GM21723 (cell line): ENCODE results near the gene ARL4D.
"Not testable (repeated sequence)": the region's sequence is repeated elsewhere in the genome, so short reads cannot be mapped to it uniquely, and the experiment has no call there.

Experiments
- ATAC-seq: cut with Tn5 transposase; IDR thresholded peaks from one replicate; pipeline ENCODE4 v1.9.1; 2021; ENCODE audit warnings: mild to moderate bottlenecking, moderate library complexity; ENCODE audit not compliant: unreplicated experiment

ARL4D gene

GRCh38 chr17:43368740-43369506 is 29.9 kb upstream of the ARL4D start:
- ATAC-seq, result peak; percentile 25

GRCh38 chr17:43369986-43370385 is 28.8 kb upstream of the ARL4D start:
- no peak for ATAC-seq

- ATAC-seq, result no peak
Observed at GRCh38 chr17:43371227-43371821, 27.5 kb upstream of the ARL4D start.

DNA sequence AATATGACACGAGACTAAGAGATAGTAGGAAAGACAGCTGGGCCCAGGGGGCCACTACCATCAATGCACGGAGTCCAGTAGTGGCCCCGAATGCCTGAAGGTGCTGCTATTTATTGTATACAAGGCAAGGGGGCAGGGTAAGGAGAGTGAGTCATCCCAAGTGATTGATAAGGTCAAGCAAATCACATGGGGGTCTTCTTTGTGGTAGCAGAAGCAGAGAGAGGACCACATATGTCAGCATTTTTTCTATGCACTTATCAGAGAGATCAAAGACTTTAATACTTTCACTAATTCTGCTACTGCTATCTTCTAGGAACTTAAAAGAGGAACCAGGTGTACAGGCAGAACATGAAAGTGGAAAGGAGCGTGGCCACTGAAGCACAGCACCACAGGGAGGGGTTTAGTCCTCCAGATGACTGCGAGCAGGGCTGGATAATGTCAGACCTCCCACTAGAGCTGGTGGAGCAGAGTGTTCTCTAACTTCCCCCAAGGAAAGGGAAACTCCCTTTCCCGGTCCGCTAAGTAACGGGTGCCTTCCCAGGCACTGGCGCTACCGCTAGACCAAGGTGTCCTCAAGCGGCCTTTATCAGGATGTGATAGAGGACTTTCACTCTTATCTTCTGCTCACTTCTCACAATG is 26.4 kb upstream of the ARL4D start:
- ATAC-seq, result peak; percentile 38

DNA sequence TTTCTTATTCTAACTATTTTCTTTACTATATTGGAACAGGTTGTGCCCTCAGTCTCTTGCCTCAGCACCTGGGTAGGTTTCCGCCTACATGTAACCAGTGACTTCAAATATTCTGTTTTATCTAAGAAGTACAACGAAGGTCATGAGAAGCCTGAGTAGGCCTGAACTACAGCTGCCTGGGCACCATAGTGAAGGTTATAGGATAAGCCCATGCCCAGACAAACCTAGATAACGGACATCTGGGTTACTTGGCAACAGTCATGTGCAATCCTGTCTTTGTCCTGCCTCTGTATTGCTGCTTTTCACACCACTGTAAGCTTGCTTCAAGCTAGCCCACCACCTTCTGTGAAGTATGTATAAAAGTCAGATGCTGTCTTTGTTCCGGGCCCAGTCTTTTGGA is 25.4 kb upstream of the ARL4D start:
- no peak for ATAC-seq

DNA sequence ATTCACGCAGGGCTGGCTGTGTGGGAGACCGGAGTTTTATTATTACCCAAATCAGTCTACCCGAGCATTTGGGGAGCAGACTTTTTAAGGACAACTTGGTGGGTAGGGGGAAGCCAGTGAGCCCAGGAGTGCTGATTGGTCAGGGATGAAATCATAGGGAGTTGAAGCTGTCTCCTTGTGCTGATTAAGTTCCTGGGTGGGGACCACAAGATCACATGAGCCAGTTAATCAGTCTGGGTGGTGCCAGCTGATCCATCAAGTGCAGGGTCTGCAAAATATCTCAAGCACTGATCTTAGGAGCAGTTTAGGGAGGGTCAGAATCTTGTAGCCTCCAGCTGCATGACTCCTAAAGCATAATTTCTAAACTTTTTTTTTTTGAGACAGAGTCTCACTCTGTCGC is 22.9 kb upstream of the ARL4D start:
- not testable (repeated sequence) for ATAC-seq

- no peak for ATAC-seq
Observed at GRCh38 chr17:43377056-43377810, 21.6 kb upstream of the ARL4D start.

DNA sequence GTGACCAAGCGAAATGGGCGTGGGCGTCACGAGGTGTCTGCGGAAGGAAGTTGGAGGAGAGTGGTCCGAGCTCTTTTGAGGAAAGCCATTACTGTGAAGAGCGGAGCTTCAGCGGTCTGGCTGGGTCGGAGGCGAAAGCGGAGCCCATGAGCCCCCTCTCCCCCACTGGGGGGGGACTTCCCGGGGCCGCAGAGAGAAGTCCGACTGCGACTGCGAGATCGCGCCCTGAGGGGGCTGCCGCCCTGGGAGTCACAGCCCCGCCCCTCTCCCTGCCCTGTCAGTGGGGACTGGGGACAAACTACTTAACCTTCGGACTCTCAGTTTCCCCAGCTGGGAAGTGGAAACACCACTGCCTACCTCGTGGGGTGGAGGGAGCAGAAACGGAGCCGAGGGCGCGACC is 20.0 kb upstream of the ARL4D start:
- ATAC-seq, result no peak

DNA sequence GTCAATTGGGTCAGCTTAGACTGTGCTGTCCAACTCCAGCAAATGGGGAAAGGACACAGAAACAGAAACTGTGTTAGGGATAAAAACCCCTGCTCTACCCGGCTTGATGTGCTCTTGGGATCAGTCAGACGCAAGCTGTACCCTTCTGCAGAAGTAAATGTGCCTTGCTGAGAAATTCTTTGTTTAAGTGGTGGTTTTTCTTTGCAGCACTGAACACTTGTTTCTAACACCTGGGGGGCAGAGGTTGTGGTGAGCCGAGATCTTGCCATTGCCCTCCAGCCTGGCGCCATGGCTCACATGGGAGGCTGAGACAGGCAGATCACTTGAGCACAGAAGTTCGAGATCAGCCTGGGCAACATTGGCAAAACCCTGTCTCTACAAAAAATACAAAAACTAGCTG is 18.5 kb upstream of the ARL4D start:
- ATAC-seq, result no peak

GRCh38 chr17:43381204-43381603 is 17.6 kb upstream of the ARL4D start:
- ATAC-seq, result no peak

DNA sequence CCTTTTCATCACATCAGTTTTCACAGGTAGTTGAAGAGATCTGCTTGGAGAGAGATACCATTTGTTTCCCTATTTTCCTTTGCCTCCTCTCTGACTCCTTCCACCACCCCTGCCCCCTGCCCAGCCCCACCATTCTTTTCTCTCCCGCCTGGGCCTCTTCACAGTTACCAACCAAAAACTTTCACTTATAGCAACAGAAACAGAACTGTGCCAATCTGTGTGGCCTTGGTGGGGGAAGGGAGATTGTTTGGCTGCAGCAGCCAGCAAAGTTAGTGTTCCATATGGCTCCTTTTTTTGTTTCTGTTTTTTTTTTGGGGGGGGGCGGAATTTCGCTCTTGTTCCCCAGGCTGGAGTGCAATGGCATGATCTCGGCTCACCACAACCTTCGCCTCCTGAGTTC is 17.2 kb upstream of the ARL4D start:
- ATAC-seq, result no peak

DNA sequence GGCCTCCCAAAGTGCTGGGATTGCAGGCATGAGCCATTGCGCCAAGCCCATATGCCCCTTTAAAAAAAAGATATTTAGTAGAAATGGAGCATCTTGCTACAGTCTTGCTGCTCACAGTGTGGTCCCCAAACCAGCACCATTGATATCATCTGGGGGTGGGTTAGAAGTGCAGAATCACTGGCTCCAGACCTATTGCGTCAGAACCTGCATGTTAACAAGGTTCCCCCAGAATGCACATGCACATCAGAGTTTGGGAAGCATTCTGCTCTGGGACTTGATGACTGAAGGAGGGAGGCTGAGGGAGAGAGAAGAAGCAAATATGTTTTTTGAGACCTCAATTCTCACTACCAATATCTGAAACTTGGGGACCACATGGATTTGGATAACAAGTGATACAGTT is 16.0 kb upstream of the ARL4D start:
- no peak for ATAC-seq

DNA sequence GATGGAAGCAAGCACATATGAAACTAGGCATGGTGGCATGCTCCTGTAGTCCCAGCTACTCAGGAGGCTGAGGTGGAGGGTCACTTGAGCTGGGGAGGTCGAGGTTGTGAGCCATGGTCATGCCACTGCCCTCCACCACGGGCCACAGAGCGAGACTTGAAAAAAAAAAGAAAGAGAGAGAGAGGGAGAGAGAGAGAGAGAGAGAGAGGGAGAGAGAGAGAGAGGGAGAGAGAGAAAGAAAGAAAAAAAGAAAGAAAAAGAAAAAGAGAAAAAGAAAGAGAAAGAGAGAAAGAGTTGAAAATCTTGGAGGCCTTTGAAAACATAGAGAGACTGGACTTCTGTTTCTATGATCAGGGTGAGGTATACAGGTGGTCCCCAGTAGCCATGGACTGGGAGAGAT is 15.4 kb upstream of the ARL4D start:
- no peak for ATAC-seq

GRCh38 chr17:43383826-43384475 is 14.8 kb upstream of the ARL4D start:
- no peak for ATAC-seq

- ATAC-seq, result no peak
Observed at GRCh38 chr17:43384476-43384862, 14.3 kb upstream of the ARL4D start.

DNA sequence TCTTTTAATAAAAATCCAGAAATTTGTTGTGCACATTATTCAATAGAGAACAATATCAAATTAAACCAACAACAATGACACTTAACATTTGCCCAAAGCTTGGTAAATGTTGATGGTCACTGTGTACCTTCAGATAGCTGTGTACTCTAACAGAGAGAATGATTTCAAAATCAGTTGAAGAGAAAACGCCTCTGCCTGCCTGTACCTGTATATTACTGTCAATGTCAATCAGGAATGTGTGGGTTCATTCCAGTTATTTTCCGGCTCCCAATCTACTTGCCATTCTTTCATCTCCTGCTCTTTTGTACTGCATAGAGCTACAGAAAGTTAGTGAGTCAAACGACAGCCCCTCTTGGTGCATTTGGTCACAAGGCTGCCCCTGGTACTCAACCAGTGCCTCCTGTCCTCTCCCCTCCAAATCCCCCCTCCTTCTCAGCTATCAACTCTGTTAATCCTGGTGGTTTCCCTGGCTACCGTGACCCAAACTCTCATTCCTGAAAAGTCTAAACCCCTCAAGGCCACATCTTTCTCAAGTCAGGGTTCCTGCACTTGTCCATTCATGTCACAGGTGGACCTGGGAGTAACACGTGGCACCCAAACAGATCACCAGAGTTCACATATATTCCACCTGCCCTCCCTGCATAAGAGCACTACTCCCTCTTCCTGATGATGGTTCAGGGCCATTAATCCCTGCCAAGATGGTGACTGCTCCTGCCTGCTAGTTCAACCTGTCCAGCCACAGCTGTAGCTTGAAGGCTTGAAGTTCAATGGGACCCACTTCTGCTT is 13.6 kb upstream of the ARL4D start:
- ATAC-seq, result no peak

DNA sequence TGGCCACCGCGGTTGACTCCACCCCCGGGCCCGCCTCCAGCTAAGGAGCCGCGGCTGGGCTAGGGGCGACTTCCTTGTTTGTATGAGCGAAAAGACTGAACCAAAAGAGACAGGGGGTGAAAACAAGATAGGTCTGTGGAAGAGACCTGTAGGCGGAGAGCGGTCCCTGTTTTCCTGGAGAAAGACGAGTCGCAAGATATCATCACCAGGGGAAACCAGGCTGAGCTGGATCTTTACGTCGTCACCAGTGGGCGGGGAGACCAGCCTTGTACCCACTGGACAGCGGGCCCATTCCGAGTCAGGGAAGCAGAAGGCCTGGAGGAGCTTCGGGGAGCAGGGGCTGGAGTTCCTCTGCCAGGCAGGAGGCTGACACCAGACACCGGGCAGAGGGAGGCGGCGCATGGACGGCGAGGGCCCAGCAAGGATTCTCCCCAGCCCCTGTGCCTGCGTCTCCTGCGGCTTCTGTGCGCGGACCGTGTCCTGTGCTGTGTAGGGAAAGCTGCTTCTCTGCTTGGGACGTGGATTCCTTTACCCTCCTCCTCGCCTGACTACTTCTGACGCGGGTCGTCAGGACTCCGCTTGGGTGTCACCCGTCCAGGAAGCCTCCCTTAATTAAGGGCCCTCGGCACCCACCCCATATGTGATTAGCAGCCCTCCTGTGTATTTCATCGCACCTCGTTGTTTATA is 10.3 kb upstream of the ARL4D start:
- peak; percentile 65 for ATAC-seq

DNA sequence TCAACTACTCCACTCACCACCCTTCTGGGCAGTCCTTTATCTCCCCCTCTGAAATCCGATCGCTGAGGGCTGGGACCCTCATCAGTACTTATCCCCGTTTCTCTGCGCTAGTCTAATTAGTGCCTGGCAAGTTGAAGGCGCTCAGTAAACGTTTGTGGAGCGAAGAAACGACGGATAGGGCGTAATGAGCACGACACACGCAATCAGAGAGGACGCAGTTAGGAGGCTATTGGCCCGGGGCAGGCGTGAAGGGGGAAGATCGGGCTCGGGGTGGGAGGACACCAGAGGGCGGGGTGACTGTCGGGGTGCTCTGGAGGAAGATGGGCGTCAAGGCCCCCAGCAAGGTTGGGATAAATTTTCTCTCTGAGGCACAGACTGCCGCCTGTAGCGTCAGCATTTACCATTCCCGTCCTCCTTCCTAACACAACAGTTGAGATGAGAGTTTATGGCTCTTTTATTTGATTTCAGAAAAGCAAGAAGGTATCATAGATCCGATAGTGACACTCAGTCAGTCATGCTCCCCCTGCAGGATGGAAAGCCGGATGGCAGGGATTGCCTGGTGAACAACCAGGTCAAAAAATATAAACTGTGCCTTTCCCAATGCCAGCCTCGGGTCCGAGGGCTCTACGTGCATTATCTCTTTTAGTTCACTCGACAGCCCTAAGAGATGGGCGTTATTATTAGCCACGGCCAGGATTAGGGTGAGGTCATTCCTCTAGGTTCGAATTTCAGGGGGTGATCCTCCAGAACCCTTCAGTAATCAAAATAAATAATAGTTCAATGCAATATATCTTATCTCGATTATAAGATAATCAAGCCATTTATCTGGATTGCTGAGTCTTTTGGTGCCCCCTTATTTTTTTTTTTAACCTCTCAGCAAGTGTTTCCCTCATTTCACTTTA is 9.5 kb upstream of the ARL4D start:
- peak; percentile 44 for ATAC-seq

DNA sequence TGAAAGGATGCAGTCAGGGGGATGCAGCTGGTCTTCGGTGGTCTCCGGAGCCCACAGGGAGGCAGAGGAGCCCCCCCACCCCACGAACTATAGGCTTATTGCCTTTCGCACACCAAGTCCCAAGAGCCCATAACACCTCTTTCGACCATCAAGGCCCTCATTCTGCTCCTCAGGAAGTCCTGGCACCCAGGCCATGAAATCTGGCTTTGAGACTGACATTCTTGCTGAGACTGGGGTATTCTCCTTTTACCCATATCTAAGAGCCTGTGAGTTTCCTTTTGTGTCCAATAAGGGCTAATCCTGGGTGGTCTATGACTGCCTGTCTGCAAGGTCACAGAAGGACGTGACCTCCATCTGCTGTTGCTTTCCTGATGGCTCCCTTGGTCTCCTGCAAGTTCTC is 6.4 kb upstream of the ARL4D start:
- ATAC-seq, result no peak
